Nephron progenitor cell (in vitro differentiated cells): ENCODE results near the gene DCTN4.
"Not testable (repeated sequence)": the region's sequence is repeated elsewhere in the genome, so short reads cannot be mapped to it uniquely, and the experiment has no call there.

Experiments used
- DNase-seq: peaks from one replicate; pipeline ENCODE4 v3.0.0; 2021
- H3K27ac Mint-ChIP-seq: 2 replicates; pipeline ENCODE4 v1.8.0; 2021; ENCODE audit warnings: mild to moderate bottlenecking, moderate library complexity, mixed read lengths
- H3K27me3 Mint-ChIP-seq: 2 replicates; pipeline ENCODE4 v1.8.0; 2021; ENCODE audit warnings: mild to moderate bottlenecking, low read depth, mixed read lengths; ENCODE audit not compliant: poor library complexity
- H3K36me3 Mint-ChIP-seq: 2 replicates; pipeline ENCODE4 v1.8.0; 2021; ENCODE audit warnings: low read depth, mixed read lengths
- H3K4me1 Mint-ChIP-seq: 2 replicates; pipeline ENCODE4 v1.8.0; 2021; ENCODE audit warnings: mixed read lengths
- H3K4me3 Mint-ChIP-seq: 2 replicates; pipeline ENCODE4 v1.8.0; 2021; ENCODE audit warnings: mild to moderate bottlenecking, moderate library complexity, mixed read lengths
- H3K9me3 Mint-ChIP-seq: 2 replicates; pipeline ENCODE4 v1.8.0; 2021; ENCODE audit warnings: mild to moderate bottlenecking, moderate library complexity, mixed read lengths
- CTCF ChIP-seq: fragments of 200-600 bp; sonication (generic); IDR thresholded peaks from 2 replicates; pipeline ENCODE4 v1.5.0; 2021; ENCODE audit warnings: antibody characterized with exemption

The DCTN4 gene

GRCh38 chr5:150753863-150754262 lies 5.0 kb downstream of the DCTN4 start:
- no peak overlapping the region for H3K4me3 Mint-ChIP-seq
- H3K4me1 Mint-ChIP-seq: no peaks in the 10 kb centered on the region
- peaks cover 65% of the 10 kb centered on the region for H3K36me3 Mint-ChIP-seq
- H3K9me3 Mint-ChIP-seq: peaks cover 3% of the 10 kb centered on the region
- H3K27ac Mint-ChIP-seq: no peak overlapping the region
- DNase-seq: no peak
- no peaks in the 10 kb centered on the region for H3K27me3 Mint-ChIP-seq
- no peak for TF ChIP-seq CTCF

GRCh38 chr5:150753463-150753862 lies 5.4 kb downstream of the DCTN4 start:
- H3K4me1 Mint-ChIP-seq: no peaks in the 10 kb centered on the region
- H3K9me3 Mint-ChIP-seq: peaks cover 4% of the 10 kb centered on the region
- H3K36me3 Mint-ChIP-seq: peaks cover 67% of the 10 kb centered on the region
- H3K27ac Mint-ChIP-seq: no peak overlapping the region
- H3K27me3 Mint-ChIP-seq: no peaks in the 10 kb centered on the region
- DNase-seq: no peak
- no peak for TF ChIP-seq CTCF
- H3K4me3 Mint-ChIP-seq: no peak overlapping the region

- H3K4me1 Mint-ChIP-seq: no peaks in the 10 kb centered on the region
- H3K27ac Mint-ChIP-seq: no peak overlapping the region
- DNase-seq: no peak
- H3K9me3 Mint-ChIP-seq: peaks cover 9% of the 10 kb centered on the region
- no peaks in the 10 kb centered on the region for H3K27me3 Mint-ChIP-seq
- TF ChIP-seq CTCF: no peak
- H3K36me3 Mint-ChIP-seq: peaks cover 64% of the 10 kb centered on the region
- no peak overlapping the region for H3K4me3 Mint-ChIP-seq
These were observed 7.5 kb downstream of the DCTN4 start for GRCh38 chr5:150751096-150751891.

- Mint-ChIP-seq H3K27ac (no peak overlapping the region), H3K36me3 (peaks cover 62% of the 10 kb centered on the region)
- TF ChIP-seq CTCF: no peak
These were observed 8.3 kb downstream of the DCTN4 start for GRCh38 chr5:150750469-150750868.

GRCh38 chr5:150743142-150743488 lies 15.7 kb downstream of the DCTN4 start:
- Mint-ChIP-seq H3K9me3 (peaks cover 49% of the 10 kb centered on the region), H3K36me3 (peaks cover 79% of the 10 kb centered on the region)
- H3K4me1 Mint-ChIP-seq, H3K27me3 Mint-ChIP-seq, H3K4me3 Mint-ChIP-seq, DNase-seq, H3K27ac Mint-ChIP-seq: not testable (repeated sequence)

More at GRCh38 chr5:150750469-150750868, 8.3 kb downstream of the DCTN4 start:
- Mint-ChIP-seq H3K4me3 (no peak overlapping the region), H3K9me3 (peaks cover 15% of the 10 kb centered on the region), H3K4me1 (no peaks in the 10 kb centered on the region), H3K27me3 (no peaks in the 10 kb centered on the region)
- DNase-seq: no peak

GRCh38 chr5:150742455-150743141 lies 16.2 kb downstream of the DCTN4 start:
- not testable (repeated sequence) for H3K27me3 Mint-ChIP-seq, H3K27ac Mint-ChIP-seq, H3K4me1 Mint-ChIP-seq, DNase-seq, H3K4me3 Mint-ChIP-seq
- peaks cover 84% of the 10 kb centered on the region for H3K36me3 Mint-ChIP-seq
- H3K9me3 Mint-ChIP-seq: peaks cover 52% of the 10 kb centered on the region
